IPS-18c (cell line): ENCODE data around the gene UBE2N.
"Not testable (repeated sequence)": the region's sequence is repeated elsewhere in the genome, so short reads cannot be mapped to it uniquely, and the experiment has no call there.

Experiments
- H3K4me3 ChIP-seq: 2 replicates; pipeline ENCODE4 v1.7.0; 2013; ENCODE audit warnings: low read depth, mild to moderate bottlenecking, low read length, moderate library complexity; ENCODE audit not compliant: insufficient read depth
- H3K9me3 ChIP-seq: one replicate; pipeline ENCODE4 v1.6.1; 2013; ENCODE audit warnings: mild to moderate bottlenecking, low read length, moderate library complexity; ENCODE audit not compliant: control insufficient read depth, insufficient read depth

UBE2N gene

DNA sequence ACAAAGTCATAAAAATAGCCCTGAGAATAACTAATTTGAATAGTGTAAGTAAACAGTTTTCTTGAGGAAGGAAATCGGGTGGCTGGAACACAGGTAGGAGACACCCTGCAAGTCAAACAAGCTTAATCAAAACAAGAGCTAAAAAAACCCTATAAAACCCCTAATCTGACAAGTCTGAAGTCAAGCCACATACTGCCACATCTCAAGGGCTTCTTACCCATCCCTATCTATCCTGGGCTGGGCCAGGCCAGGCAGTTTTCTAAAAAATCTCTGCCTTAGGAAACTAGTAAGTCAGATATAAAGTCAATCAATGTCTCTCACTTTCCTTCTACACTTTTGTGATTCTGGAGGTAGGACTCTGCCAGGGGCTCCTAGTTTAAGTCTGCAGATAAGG is 15.3 kb downstream of the UBE2N start:
- H3K9me3 ChIP-seq, result no peaks in the 10 kb centered on the region
- H3K4me3 ChIP-seq, result no peak overlapping the region

DNA sequence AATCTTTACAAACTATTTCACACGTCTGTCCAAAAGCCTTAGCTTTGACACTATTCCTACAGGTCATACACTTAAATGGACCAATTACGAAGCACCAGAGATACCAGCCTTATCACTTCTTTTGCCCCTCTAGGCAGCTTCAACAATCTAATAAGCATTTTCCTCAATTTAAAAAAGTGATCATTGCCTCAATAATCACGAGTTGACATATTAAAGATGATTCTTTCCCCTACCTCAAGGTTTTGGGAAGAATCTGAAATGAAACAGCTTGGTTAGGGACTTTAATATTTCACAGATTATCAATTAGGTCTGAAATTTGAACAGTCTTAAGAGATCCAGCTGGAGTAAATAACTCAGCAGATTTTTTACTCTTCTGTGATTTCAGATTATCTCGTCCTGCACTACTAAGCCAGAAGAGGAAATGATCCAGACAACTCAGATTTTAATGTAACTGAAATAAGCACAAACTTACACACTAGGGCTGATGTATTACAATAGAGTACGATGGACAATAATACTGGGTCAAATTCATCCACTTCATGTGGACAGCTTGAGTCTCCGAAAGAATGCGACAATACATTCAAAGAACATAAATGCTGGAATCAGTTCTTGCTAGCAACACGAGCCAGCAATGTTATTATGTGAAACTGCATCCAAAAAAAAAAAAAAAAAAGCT is 15.9 kb downstream of the UBE2N start:
- Histone ChIP-seq H3K4me3 (no peak overlapping the region), H3K9me3 (no peaks in the 10 kb centered on the region)

- no peaks in the 10 kb centered on the region for H3K9me3 ChIP-seq
- no peak overlapping the region for H3K4me3 ChIP-seq
Observed at GRCh38 chr12:93422050-93422449, 19.7 kb downstream of the UBE2N start.

DNA sequence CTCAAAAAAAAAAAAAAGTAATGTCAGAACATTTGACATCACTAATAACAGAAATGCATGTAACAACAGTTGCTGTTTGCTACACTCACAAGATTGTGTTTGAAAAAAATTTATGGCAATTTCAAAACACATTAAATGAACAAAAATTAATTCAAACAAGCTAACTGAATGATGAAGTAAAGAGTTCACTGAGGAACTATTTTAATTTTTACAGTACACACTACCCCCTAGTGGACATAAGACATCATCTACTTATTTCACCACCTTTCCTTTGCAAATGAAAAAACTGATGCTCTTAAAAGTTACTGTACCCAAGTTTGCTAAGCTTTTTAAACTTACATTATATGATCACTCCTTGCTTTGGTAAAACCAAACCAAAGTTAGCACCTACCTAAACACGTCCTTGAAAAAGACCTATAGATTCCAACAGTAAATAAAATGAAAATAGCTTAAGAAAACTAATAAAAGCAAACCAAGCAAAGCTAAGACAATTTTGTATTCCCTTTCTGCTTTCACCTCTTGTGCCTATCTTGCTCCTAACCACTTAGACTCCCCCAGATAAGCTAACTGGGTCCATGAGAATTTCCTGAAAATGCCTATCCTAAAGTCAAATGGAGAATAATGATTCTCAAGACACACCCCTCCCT is 22.2 kb downstream of the UBE2N start:
- Histone ChIP-seq H3K4me3 (no peak overlapping the region), H3K9me3 (no peaks in the 10 kb centered on the region)

- no peak overlapping the region for H3K4me3 ChIP-seq
- H3K9me3 ChIP-seq, result no peaks in the 10 kb centered on the region
Observed at GRCh38 chr12:93417967-93418480, 23.7 kb downstream of the UBE2N start.

- Histone ChIP-seq H3K9me3 (no peaks in the 10 kb centered on the region), H3K4me3 (no peak overlapping the region)
Observed at GRCh38 chr12:93415723-93416464, 25.9 kb downstream of the UBE2N start.

DNA sequence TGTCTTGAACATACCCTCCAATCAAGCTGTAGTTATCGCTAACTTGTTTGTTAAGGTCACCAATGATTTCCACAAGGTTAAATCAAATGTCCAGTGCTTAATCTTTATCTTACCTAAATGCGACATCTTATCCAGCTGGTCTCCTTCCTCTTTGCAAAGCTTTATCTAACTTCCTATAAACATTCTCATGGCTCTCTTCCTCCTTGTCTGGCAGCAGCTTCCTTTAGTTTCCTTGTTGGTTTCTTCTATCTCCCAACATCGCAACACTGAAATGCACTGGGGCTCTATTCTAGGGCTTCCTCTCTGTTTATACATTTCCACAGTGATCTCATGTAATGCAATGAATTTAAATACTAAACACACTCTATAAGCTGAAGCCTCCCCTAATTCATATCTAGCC is 28.7 kb downstream of the UBE2N start:
- Histone ChIP-seq H3K9me3 (no peaks in the 10 kb centered on the region), H3K4me3 (no peak overlapping the region)

GRCh38 chr12:93412396-93412795 is 29.4 kb downstream of the UBE2N start:
- not testable (repeated sequence) for H3K4me3 ChIP-seq, H3K9me3 ChIP-seq

DNA sequence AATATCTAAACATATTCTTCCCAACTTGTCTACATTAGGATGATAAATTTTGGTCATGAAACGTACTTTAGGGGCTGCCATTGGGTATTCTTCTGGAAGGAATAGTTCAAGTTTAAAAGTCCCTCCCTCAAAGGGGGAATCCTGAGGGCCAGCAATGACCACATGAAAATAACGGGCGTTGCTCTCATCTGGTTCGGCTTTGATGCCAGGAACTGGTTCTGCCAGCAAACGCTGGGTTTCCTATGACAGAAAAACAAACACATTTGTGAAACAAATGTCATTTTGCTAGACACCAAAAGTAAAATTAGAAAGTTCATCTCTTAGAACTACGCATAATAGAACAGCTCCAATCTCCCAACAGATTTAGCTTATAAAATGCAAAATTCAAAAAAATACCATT is 30.7 kb downstream of the UBE2N start:
- H3K4me3 ChIP-seq, H3K9me3 ChIP-seq: not testable (repeated sequence)

DNA sequence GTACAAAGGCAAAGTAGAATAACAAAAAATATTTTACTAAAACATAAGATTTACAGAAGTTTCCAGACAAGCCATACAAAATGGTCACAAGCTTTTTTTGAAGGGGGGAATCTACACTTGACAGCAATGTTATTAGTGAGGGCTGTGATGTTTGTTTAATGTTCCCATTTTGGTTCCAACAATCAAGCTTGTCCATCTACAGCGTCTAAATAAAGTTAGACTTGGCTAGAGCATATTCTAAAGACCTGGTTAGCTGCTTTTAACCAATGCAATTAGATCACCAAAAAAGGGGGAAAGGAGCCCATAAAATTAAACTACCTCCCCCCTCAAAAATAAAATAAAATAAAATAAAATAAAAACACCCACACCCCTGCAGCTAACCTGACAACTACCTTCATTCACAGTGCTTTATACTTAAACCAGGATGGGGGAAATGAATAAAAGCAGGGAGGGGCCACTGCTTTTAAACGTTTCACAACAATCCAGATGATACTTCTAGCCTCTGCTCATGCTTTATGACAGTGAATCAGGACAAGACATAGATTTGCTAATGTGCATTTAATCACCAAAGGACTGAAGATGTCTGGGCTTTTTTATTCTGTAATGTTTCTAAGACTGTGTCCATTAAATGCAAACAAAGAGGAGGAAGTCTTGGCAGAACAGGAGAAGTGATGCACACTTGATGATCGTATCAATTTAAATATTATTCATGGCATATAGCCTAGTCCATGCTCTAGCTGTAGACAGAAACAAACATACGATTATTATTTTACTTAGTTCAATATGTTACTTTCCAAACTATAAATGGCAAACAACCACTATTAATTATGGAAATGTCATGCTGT is 32.2 kb downstream of the UBE2N start:
- not testable (repeated sequence) for H3K4me3 ChIP-seq, H3K9me3 ChIP-seq

DNA sequence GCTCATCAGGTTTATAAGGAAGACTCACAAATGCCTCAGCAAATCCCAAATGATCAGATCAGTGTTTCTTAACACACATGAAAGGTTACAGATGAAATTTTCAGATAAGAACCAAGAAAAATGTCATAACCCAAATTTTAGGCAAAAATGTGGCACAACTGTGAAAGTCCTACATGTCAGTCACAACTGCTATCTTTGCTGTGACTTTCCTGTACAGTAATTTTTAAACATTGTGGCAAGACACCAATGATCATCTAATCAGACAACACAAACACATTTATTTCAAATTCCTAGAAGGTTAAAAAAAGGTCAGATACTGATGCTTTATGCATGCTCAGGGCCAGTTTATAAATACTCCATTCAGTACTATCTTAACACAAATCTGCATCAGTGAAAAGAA is 32.9 kb downstream of the UBE2N start:
- H3K9me3 ChIP-seq, result no peaks in the 10 kb centered on the region
- H3K4me3 ChIP-seq, result no peak overlapping the region

DNA sequence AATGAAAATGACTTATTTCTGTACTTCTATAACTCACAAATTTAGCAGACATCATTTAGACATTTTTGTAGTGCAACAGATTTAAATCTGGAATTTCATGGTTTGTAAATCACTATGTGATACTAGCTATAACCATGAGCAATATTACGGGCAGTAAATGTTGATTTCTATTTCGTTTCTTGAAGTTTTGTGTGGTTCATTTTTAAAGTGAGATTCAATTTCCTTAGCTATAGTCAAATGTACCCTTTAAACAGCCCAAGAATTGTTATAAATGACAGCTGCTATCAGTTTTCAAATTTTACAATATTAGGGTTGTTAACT is 33.8 kb downstream of the UBE2N start:
- Histone ChIP-seq H3K9me3 (no peaks in the 10 kb centered on the region), H3K4me3 (no peak overlapping the region)

- Histone ChIP-seq H3K9me3 (no peaks in the 10 kb centered on the region), H3K4me3 (no peak overlapping the region)
Observed at GRCh38 chr12:93407054-93407962, 34.4 kb downstream of the UBE2N start.

GRCh38 chr12:93404961-93405849 is 36.5 kb downstream of the UBE2N start:
- H3K9me3 ChIP-seq, result no peaks in the 10 kb centered on the region
- H3K4me3 ChIP-seq, result no peak overlapping the region

DNA sequence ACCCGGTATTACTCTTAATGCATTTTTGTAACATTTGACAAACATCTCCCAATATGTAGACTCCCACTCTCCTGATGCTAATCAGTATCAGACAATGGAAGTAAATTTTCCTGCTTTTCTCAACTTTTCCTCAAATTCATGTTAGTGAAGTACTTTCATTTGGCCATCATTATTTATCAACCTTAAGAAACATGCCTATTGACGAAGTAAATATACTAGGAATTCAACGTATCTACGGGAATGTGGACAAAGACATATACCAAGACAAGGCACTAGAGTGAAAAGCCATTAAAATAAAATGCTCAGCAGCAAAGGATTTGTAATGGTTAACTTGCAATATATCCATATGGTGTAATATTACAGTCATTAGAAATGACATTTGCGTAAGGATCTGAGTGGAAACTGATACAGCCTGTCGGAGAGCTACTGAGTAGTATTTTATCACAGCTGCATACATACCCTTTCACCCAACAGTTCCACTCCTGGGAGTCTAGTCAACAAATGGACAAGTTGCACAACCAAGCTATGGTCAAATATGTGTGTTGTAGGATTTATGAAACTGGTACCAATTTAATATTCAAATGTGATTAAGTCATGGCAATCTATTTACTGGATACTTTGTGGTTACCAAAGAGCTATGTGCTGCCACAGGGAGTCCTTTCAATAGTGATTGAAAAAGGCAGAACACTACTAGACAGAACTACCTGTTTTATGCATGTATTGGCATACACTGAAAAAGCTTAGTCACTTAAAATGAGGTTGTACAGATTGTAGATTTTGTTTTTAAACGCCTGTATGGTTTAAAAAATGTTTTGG is 37.6 kb downstream of the UBE2N start:
- no peaks in the 10 kb centered on the region for H3K9me3 ChIP-seq
- H3K4me3 ChIP-seq, result no peak overlapping the region
